Liver (tissue), 3 donors: ENCODE data around the gene TLN1.

Experiments
- CTCF ChIP-seq: fragments of 150-350 bp; IDR thresholded peaks from 2 replicates; pipeline ENCODE4 v1.5.1; 2017; ENCODE audit warnings: improper control_type of control experiment, low read depth, low read length; ENCODE audit not compliant: missing input control
- JUND ChIP-seq, 2 donors: IDR thresholded peaks; 2 replicates each; pipeline ENCODE4 v1.6.1; 2016; ENCODE audit warnings: antibody characterized with exemption in 2 of 2
- MAX ChIP-seq: IDR thresholded peaks from 2 replicates; pipeline ENCODE4 v1.6.1; 2016; ENCODE audit warnings: antibody characterized with exemption
- YY1 ChIP-seq: IDR thresholded peaks from 2 replicates; pipeline ENCODE4 v1.6.1; 2016; ENCODE audit warnings: antibody characterized with exemption, mild to moderate bottlenecking
- TF ChIP-seq, protein P1 (sequence below): IDR thresholded peaks from 2 replicates; pipeline ENCODE4 v1.6.1; 2016; ENCODE audit warnings: antibody characterized with exemption
- donor health status: healthy.
- donor health status: healthy.

DNA sequence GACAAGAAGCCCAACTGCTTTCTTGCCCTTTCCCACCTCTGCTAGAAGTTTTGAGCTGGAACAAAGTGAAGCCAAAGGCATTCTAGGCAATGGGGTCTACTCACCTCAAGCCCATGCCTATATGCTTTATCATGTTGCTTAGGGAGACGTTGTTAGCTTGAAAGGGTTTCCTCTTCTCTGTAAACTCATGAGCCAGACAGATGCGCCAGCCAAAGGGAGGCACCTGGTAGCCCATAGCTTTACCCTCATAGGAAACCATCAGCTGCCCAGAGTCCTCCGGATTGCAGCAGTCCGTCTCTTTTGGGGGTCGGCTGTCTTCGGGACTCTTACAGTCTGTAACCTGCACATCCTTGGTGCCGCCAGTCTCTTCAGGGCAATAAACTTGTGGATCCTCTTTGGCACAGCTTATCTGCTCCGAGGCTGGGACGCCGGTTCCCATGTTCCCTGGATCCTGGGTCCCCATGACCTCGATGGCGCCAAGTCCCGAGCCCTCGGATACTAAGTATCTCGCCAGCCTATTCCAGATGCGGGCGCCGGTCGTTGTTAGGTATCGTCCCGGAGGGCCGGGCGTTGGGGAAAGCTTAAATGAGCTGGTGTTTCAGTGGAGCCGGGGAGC, 16.4 kb upstream of the TLN1 start:
- TF ChIP-seq CTCF (no peak), YY1 (peak; percentile 29), JUND (IDR thresholded peaks at IDR 0.05) (no peak), MAX (no peak)
- TF ChIP-seq, protein P1, sequence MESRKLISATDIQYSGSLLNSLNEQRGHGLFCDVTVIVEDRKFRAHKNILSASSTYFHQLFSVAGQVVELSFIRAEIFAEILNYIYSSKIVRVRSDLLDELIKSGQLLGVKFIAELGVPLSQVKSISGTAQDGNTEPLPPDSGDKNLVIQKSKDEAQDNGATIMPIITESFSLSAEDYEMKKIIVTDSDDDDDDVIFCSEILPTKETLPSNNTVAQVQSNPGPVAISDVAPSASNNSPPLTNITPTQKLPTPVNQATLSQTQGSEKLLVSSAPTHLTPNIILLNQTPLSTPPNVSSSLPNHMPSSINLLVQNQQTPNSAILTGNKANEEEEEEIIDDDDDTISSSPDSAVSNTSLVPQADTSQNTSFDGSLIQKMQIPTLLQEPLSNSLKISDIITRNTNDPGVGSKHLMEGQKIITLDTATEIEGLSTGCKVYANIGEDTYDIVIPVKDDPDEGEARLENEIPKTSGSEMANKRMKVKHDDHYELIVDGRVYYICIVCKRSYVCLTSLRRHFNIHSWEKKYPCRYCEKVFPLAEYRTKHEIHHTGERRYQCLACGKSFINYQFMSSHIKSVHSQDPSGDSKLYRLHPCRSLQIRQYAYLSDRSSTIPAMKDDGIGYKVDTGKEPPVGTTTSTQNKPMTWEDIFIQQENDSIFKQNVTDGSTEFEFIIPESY, result no peak
